Measurements from ENCODE around the gene TRANK1. TPM values are rescaled to one million over a fixed set of nuclear protein-coding genes. Genes with fewer than 3 reads are reported as not detected.

TRANK1 gene
- total and polyA plus RNA-seq, 10 donors, result 5.3 to 75.6 (median 54.2) TPM

DNA sequence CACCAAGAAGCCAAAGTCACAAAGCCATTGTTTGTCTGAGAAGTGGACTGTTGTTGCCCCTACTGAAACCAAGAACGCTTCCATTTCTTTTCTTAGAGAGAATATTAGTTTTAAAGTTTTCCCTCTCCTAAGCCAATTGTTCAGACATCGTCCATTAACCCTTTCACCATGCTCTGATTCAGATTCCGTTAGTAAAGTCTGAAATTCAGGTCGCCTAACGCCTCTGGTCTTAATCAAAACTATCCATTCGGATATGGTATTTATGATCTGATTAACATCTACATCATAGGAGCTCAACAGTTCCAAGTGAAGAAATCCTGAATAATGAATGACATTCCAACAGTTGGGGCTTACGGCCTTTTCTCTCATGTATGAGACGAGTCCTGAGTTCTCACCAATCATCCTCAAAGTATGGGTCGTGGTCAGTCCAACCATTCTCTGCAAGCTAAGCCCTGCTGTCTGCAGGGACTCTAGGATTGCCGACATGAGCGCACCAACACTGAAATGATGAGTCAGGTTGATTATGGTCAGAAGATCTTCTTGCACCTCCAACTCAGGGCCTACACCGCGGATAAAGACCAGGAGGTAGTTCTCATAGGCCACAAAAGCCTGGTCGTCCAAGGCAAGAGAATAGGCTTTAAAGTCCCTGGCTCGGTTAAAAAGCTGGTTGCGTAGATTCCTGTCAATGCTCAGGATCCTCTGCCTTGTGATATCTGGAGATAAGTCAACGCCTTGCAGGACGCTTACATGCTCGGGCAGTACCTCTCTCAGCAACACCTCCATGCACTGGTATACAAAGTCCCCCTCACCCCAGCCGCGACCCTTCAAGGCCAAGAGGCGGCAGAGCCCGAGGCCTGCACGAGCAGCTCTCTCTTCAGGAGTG is 47.3 kb upstream of the TRANK1 start:
- intact Hi-C loops (cut with DNase I; ENCODE audit: low total_unique reads), result no loop called here
- H3K27ac ChIP-seq, result peak overlapping the region; percentile 94 to 100 (median 99)
- no peak for DNase-seq
- no peaks in the 10 kb centered on the region for H3K27me3 ChIP-seq (replicated peaks in 1 of 7)
- no peak for TF ChIP-seq POLR2A (IDR thresholded peaks at IDR 0.05)
- TF ChIP-seq, protein P1, sequence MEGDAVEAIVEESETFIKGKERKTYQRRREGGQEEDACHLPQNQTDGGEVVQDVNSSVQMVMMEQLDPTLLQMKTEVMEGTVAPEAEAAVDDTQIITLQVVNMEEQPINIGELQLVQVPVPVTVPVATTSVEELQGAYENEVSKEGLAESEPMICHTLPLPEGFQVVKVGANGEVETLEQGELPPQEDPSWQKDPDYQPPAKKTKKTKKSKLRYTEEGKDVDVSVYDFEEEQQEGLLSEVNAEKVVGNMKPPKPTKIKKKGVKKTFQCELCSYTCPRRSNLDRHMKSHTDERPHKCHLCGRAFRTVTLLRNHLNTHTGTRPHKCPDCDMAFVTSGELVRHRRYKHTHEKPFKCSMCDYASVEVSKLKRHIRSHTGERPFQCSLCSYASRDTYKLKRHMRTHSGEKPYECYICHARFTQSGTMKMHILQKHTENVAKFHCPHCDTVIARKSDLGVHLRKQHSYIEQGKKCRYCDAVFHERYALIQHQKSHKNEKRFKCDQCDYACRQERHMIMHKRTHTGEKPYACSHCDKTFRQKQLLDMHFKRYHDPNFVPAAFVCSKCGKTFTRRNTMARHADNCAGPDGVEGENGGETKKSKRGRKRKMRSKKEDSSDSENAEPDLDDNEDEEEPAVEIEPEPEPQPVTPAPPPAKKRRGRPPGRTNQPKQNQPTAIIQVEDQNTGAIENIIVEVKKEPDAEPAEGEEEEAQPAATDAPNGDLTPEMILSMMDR (IDR thresholded peaks at IDR 0.05 in 8 of 11, conservative IDR thresholded peaks at IDR 0.05 in 3 of 11), result no peak
- no peak for TF ChIP-seq POLR2AphosphoS5 (IDR thresholded peaks at IDR 0.05)
- H3K4me3 ChIP-seq, result peak overlapping the region; percentile 50 to 78 (median 60)
- peaks cover 4 to 35% (median 16%) of the 10 kb centered on the region in 6 donors for H3K36me3 ChIP-seq
- WGBS, 5 donors, result 15 to 35% (median 19%) methylated on average over 13 to 24 of the region's 24 CpGs
- no peaks in the 10 kb centered on the region for H3K9me3 ChIP-seq
- peaks cover 49 to 71% (median 61%) of the 10 kb centered on the region in 6 donors for H3K4me1 ChIP-seq

DNA sequence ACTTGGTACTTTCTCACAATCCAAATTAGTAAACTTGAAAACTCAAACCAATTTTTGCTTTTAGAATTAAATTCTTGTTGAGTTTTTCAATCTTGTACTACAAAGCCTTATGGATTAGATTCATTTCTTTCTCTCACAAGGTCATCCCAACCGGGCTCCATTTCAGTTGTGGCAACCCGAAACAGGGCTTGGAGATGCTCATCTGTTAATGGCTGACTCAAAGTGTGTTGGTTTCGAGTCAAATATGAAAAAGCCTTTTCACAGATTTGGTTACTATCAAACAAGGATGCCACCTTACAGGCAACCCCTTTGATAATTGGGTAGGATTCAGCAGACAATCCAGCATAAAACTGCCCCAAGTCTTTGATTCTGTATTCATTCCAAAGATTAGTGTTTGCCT is 46.3 kb upstream of the TRANK1 start:
- Histone ChIP-seq H3K27me3 (replicated peaks in 1 of 7) (no peaks in the 10 kb centered on the region), H3K4me3 (peak overlapping the region in 6 of 8 donors; percentile 13 to 78 (median 57)), H3K9me3 (no peaks in the 10 kb centered on the region), H3K27ac (peak overlapping the region; percentile 94 to 100 (median 99)), H3K36me3 (peaks cover 0 to 35% (median 17%) of the 10 kb centered on the region in 6 donors), H3K4me1 (peaks cover 49 to 75% (median 62%) of the 10 kb centered on the region in 6 donors)
- TF ChIP-seq, protein P1 (IDR thresholded peaks at IDR 0.05 in 8 of 11, conservative IDR thresholded peaks at IDR 0.05 in 3 of 11), result no peak
- no peak for TF ChIP-seq POLR2A (IDR thresholded peaks at IDR 0.05)
- no peak for TF ChIP-seq POLR2AphosphoS5 (IDR thresholded peaks at IDR 0.05)
- no peak for DNase-seq
- WGBS, 5 donors, result 72 to 84% (median 79%) methylated on average over 3 of the region's 3 CpGs
- intact Hi-C loops (cut with DNase I; ENCODE audit: low total_unique reads), result no loop called here

DNA sequence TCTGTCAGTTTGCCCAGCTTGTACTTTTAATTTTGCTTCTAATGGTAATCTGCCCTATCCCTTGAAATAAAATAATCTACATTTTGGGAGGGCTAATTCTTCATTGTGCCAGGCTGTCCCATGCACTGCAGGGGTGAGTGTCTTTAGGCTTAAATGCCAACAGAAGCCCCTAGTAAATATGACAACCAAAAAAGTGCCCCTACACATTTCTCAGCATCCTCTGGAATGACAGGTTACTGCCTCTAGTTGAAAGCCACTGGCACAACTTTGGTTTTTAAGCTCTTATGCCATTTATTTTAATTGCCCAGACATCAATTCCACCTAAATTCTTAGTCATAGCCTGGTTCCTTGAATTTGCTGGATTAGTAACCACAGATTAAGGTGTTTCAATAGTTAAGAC is 44.7 kb upstream of the TRANK1 start:
- TF ChIP-seq, protein P1 (IDR thresholded peaks at IDR 0.05 in 8 of 11, conservative IDR thresholded peaks at IDR 0.05 in 3 of 11), result no peak
- TF ChIP-seq POLR2A (IDR thresholded peaks at IDR 0.05) (no peak), POLR2AphosphoS5 (IDR thresholded peaks at IDR 0.05) (no peak)
- intact Hi-C loops (cut with DNase I; ENCODE audit: low total_unique reads), result no loop called here
- H3K9me3 ChIP-seq, result no peaks in the 10 kb centered on the region
- H3K4me1 ChIP-seq, result peaks cover 46 to 66% (median 57%) of the 10 kb centered on the region in 6 donors
- H3K27me3 ChIP-seq (replicated peaks in 1 of 7), result no peaks in the 10 kb centered on the region
- no peak for DNase-seq
- peak overlapping the region in 4 of 8 donors; percentile 12 to 78 (median 38) for H3K4me3 ChIP-seq
- H3K36me3 ChIP-seq, result peaks cover 0 to 36% (median 28%) of the 10 kb centered on the region in 6 donors
- peak overlapping the region in 7 of 8 donors; percentile 24 to 100 (median 74) for H3K27ac ChIP-seq

DNA sequence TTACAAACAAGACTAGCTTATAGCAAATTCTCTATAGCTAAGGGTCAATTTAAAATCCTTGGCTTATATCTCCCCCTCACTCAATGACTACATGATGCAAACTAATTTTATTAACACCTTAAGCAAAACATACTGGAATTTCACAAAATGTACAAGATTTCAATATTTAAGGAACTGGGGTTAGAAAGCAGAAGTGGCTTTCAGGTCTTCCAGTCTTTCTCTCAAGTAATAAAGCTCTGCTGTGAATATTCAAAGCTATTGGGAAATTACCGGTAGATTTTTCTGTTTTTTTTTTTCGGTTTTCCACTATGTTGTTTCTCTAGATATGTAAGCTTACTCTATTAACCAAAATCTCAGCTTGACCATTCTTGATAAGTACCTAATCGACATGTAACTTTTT is 44.2 kb upstream of the TRANK1 start:
- WGBS, 5 donors, result 28 to 44% (median 41%) methylated on average over 3 of the region's 3 CpGs
- Histone ChIP-seq H3K4me3 (peak overlapping the region in 4 of 8 donors; percentile 12 to 78 (median 38)), H3K9me3 (no peaks in the 10 kb centered on the region), H3K4me1 (peaks cover 40 to 60% (median 51%) of the 10 kb centered on the region in 6 donors), H3K27me3 (replicated peaks in 1 of 7) (no peaks in the 10 kb centered on the region), H3K36me3 (peaks cover 0 to 42% (median 34%) of the 10 kb centered on the region in 6 donors), H3K27ac (peak overlapping the region in 7 of 8 donors; percentile 24 to 100 (median 74))
- intact Hi-C loops (cut with DNase I; ENCODE audit: low total_unique reads), result no loop called here
- DNase-seq, result no peak
- TF ChIP-seq POLR2A (IDR thresholded peaks at IDR 0.05) (no peak), POLR2AphosphoS5 (IDR thresholded peaks at IDR 0.05) (no peak)
- TF ChIP-seq, protein P1 (IDR thresholded peaks at IDR 0.05 in 8 of 11, conservative IDR thresholded peaks at IDR 0.05 in 3 of 11), result no peak
